SIG-M5 treated with dmso at 0.1 percent for 504 hours (cell line): ENCODE results near the gene OR5B12.
A peak's percentile ranks its signal among the peaks of the same experiment; 100 is the strongest.
"Not testable (repeated sequence)": the region's sequence is repeated elsewhere in the genome, so short reads cannot be mapped to it uniquely, and the experiment has no call there.

ENCODE experiments used
- DNase-seq: peaks from one replicate; lab custom pipeline; 2025; ENCODE audit not compliant: unreplicated experiment; lab: John Stamatoyannopoulos, UW

The OR5B12 gene

GRCh38 chr11:58442136-58442535, at the start of gene OR5B12:
TSS of gene OR5B12 (minus strand) at chr11:58442236. CDS start at chr11:58440151, 2,085 bp downstream.
- no peak for DNase-seq

- DNase-seq = no peak
Measured at GRCh38 chr11:58490827-58491226, 48.8 kb upstream of the OR5B12 start.

GRCh38 chr11:58487170-58487569, 45.1 kb upstream of the OR5B12 start:
- DNase-seq = no peak

- no peak for DNase-seq
Measured at GRCh38 chr11:58485961-58486360, 43.9 kb upstream of the OR5B12 start.

- no peak for DNase-seq
Measured at GRCh38 chr11:58471892-58472291, 29.9 kb upstream of the OR5B12 start.

GRCh38 chr11:58466293-58466692, 24.3 kb upstream of the OR5B12 start:
- DNase-seq = no peak

- no peak for DNase-seq
Measured at GRCh38 chr11:58465690-58466089, 23.7 kb upstream of the OR5B12 start.

GRCh38 chr11:58451585-58451984, 9.5 kb upstream of the OR5B12 start:
- DNase-seq = no peak

GRCh38 chr11:58446294-58446693, 4.3 kb upstream of the OR5B12 start:
- DNase-seq = no peak

GRCh38 chr11:58444300-58444699, 2.3 kb upstream of the OR5B12 start:
- no peak for DNase-seq

GRCh38 chr11:58438486-58438885, 3.5 kb downstream of the OR5B12 start:
- DNase-seq = no peak

GRCh38 chr11:58434217-58434616, 7.8 kb downstream of the OR5B12 start:
- no peak for DNase-seq

- DNase-seq = peak; percentile 40
Measured at GRCh38 chr11:58433638-58434203, 8.3 kb downstream of the OR5B12 start.

GRCh38 chr11:58429273-58429672, 12.8 kb downstream of the OR5B12 start:
- DNase-seq = no peak

GRCh38 chr11:58428021-58428420, 14.0 kb downstream of the OR5B12 start, which contains the start of gene OR5B2:
TSS of gene OR5B2 (minus strand) at chr11:58428121. CDS start at chr11:58423261, 4,860 bp downstream.
- no peak for DNase-seq

- no peak for DNase-seq
Measured at GRCh38 chr11:58406774-58407173, 35.3 kb downstream of the OR5B12 start, which contains the start of gene OR5B3. TSS of gene OR5B3 (minus strand) at chr11:58406874. CDS start at chr11:58403409, 3,465 bp downstream.

- not testable (repeated sequence) for DNase-seq
Measured at GRCh38 chr11:58399622-58400021, 42.4 kb downstream of the OR5B12 start.

- no peak for DNase-seq
Measured at GRCh38 chr11:58395581-58395980, 46.5 kb downstream of the OR5B12 start.

GRCh38 chr11:58394195-58394594, 47.8 kb downstream of the OR5B12 start:
- DNase-seq = no peak

GRCh38 chr11:58392746-58393145, 49.3 kb downstream of the OR5B12 start:
- DNase-seq = no peak

- no peak for DNase-seq
Measured at GRCh38 chr11:58391879-58392278, 50.2 kb downstream of the OR5B12 start.

- DNase-seq = no peak
Measured at GRCh38 chr11:58390551-58391063, 51.4 kb downstream of the OR5B12 start.
